ENCODE measurements around the gene CLDN24.

GRCh38 chr4:183358215-183358755 lies 36.1 kb upstream of the CLDN24 start:
- TF ChIP-seq CTCF (IDR thresholded peaks at IDR 0.05; ENCODE audit: poor library complexity): no peak
- TF ChIP-seq EZH2phosphoT487 (IDR thresholded peaks at IDR 0.05; ENCODE audit: low read depth, severe bottlenecking, unreplicated experiment): no peak
